ENCODE measurements around the gene BRD1. TPM values are rescaled to one million over a fixed set of nuclear protein-coding genes. Genes with fewer than 3 reads are reported as not detected.

BRD1 gene
- total and polyA plus RNA-seq, 2 experiments from 2014 or later: 25.0 to 25.9 TPM

DNA sequence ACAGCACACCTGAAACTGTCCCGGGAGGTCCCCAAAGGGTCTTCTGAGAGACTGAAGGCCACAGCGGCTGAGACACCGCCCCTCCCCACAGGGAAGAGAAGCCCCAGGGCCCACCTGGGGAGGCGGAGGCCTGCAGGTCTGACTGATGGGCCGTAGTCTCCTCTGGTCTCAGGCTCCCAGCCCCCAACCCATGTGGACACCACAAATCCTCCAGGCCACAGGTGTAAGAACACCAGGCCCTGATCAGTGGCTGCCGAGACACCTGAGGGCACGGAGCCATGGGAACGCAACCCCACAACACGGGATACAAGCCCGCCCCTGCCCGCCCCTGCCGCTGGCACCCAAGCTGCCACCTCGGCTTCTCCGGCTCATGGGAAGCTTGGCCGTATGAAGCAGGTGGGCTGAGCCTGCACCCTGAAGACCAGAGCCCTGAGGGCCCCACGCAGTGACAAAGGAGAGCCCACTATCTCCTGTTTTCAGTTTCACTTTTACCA, 46.3 kb downstream of the BRD1 start:
- DNase-seq (ENCODE audit: low spot score): no peak
- no peaks in the 10 kb centered on the region for H3K27me3 ChIP-seq
- TF ChIP-seq EZH2 (IDR thresholded peaks at IDR 0.05; ENCODE audit: borderline replicate concordance): no peak
- TF ChIP-seq, protein P1, sequence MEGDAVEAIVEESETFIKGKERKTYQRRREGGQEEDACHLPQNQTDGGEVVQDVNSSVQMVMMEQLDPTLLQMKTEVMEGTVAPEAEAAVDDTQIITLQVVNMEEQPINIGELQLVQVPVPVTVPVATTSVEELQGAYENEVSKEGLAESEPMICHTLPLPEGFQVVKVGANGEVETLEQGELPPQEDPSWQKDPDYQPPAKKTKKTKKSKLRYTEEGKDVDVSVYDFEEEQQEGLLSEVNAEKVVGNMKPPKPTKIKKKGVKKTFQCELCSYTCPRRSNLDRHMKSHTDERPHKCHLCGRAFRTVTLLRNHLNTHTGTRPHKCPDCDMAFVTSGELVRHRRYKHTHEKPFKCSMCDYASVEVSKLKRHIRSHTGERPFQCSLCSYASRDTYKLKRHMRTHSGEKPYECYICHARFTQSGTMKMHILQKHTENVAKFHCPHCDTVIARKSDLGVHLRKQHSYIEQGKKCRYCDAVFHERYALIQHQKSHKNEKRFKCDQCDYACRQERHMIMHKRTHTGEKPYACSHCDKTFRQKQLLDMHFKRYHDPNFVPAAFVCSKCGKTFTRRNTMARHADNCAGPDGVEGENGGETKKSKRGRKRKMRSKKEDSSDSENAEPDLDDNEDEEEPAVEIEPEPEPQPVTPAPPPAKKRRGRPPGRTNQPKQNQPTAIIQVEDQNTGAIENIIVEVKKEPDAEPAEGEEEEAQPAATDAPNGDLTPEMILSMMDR (IDR thresholded peaks at IDR 0.05; ENCODE audit: poor library complexity): no peak
- TF ChIP-seq EZH2phosphoT487 (IDR thresholded peaks at IDR 0.05; ENCODE audit: low read depth, severe bottlenecking, unreplicated experiment): no peak
- H3K4me2 ChIP-seq: no peak overlapping the region
- H2AFZ ChIP-seq: no peak overlapping the region
- H3K4me1 ChIP-seq (ENCODE audit: insufficient read depth): no peaks in the 10 kb centered on the region
- peaks cover 74% of the 10 kb centered on the region for H3K79me2 ChIP-seq
- WGBS (ENCODE audit: low lambda C conversion rate, missing lambda C conversion rate): 97% methylated on average over 12 of the region's 16 CpGs
- no peak overlapping the region for H3K4me3 ChIP-seq
- H4K20me1 ChIP-seq (ENCODE audit: insufficient read depth, poor library complexity, severe bottlenecking): peaks cover 87% of the 10 kb centered on the region
- no peak overlapping the region for H3K27ac ChIP-seq
- H3K9me2 ChIP-seq (replicated peaks; ENCODE audit: insufficient read depth): no peaks in the 10 kb centered on the region
- no peaks in the 10 kb centered on the region for H3K36me3 ChIP-seq (replicated peaks; ENCODE audit: insufficient read depth, low read depth)
- no peaks in the 10 kb centered on the region for H3K9me3 ChIP-seq (ENCODE audit: low read depth)

DNA sequence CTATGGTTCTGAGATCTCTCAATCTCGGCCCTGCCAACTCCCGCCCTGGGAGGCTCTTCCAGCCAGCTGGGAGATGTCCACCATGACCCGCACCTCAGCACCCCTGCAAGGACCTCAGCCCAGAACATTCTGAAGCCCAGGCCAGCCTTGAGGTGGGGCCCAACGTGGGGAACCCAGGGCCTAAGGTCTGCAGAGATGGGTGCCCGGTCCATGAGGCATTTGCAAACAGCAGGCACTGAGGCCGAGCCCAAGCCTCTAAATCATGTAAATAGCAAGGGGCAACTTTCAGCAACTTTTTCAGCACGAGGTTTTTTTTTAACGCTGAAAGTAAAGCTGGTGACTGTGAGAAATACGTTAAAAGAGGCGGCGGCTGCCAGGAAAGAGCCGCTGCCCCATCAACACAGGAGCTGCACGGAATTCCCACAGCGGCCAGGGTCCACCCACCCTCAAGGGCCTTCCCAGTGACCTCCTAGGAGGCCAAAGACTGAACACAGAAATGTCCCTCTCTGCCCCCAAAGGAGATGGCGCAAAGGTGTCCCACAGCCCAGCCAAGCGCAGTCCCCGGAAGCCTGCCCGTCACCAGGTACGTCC, 46.9 kb downstream of the BRD1 start:
- Histone ChIP-seq H3K27ac (no peak overlapping the region), H3K79me2 (peaks cover 69% of the 10 kb centered on the region)
- no peak for DNase-seq (ENCODE audit: low spot score)

DNA sequence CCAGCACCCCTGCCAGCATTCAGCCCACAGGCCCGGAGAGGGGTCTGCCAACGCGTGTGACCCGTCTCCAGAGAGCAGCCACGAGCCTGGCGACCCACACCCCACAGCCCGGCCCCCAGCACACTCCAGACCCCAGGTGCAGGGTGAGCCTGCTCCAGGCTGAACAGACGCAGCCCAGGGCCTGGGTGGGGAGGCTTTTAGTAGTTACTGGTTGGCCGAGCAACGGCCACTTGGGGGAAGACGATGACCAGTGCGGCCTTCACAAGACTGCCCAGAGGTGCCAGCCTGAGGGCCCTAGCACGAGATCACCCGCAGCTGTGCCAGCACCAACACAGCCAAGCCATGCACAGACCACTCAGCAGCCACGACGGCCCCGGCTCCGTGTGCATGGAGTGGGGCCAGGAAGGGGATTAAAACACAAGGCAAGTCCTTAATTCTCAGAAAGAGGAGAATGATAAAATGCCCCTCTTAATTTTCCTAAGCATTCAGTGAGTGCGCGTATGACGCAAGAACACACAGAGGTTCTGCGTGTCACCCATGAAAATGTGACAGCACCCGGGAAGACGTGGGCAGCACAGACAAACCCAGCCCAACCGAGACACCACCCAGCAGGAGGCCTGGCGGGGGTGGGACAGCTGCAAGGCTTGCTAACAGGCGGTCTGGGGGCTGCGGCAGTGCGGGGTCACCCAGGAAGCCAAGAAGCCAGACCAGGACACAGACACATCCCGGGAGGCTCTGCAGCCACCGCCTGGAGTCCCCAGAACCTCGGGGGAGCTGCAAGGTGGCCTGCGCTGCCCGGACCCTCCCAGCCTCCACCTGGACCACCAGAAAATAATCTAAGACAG, 47.6 kb downstream of the BRD1 start:
- no peak for DNase-seq (ENCODE audit: low spot score)
- no peak overlapping the region for H3K27ac ChIP-seq
- H4K20me1 ChIP-seq (ENCODE audit: insufficient read depth, poor library complexity, severe bottlenecking): peaks cover 79% of the 10 kb centered on the region
- no peak overlapping the region for H3K4me2 ChIP-seq
- H3K4me3 ChIP-seq: no peak overlapping the region
- no peaks in the 10 kb centered on the region for H3K36me3 ChIP-seq (replicated peaks; ENCODE audit: insufficient read depth, low read depth)
- peaks cover 62% of the 10 kb centered on the region for H3K79me2 ChIP-seq
- no peaks in the 10 kb centered on the region for H3K27me3 ChIP-seq
- no peak overlapping the region for H2AFZ ChIP-seq
- H3K4me1 ChIP-seq (ENCODE audit: insufficient read depth): no peaks in the 10 kb centered on the region
- H3K9me2 ChIP-seq (replicated peaks; ENCODE audit: insufficient read depth): no peaks in the 10 kb centered on the region
- no peaks in the 10 kb centered on the region for H3K9me3 ChIP-seq (ENCODE audit: low read depth)
- TF ChIP-seq EZH2 (IDR thresholded peaks at IDR 0.05; ENCODE audit: borderline replicate concordance) (no peak), EZH2phosphoT487 (IDR thresholded peaks at IDR 0.05; ENCODE audit: low read depth, severe bottlenecking, unreplicated experiment) (no peak)
- TF ChIP-seq, protein P1 (IDR thresholded peaks at IDR 0.05; ENCODE audit: poor library complexity): no peak
- WGBS (ENCODE audit: low lambda C conversion rate, missing lambda C conversion rate): 93% methylated on average over 34 of the region's 34 CpGs

More for the DNA sequence above, 46.9 kb downstream of the BRD1 start:
- Histone ChIP-seq H3K4me2 (no peak overlapping the region), H3K4me1 (ENCODE audit: insufficient read depth) (no peaks in the 10 kb centered on the region), H2AFZ (no peak overlapping the region), H3K9me3 (ENCODE audit: low read depth) (no peaks in the 10 kb centered on the region), H3K4me3 (no peak overlapping the region), H3K9me2 (replicated peaks; ENCODE audit: insufficient read depth) (no peaks in the 10 kb centered on the region), H3K36me3 (replicated peaks; ENCODE audit: insufficient read depth, low read depth) (no peaks in the 10 kb centered on the region), H4K20me1 (ENCODE audit: insufficient read depth, poor library complexity, severe bottlenecking) (peaks cover 86% of the 10 kb centered on the region), H3K27me3 (no peaks in the 10 kb centered on the region)
- WGBS (ENCODE audit: low lambda C conversion rate, missing lambda C conversion rate): 95% methylated on average over 19 of the region's 19 CpGs
- TF ChIP-seq EZH2phosphoT487 (IDR thresholded peaks at IDR 0.05; ENCODE audit: low read depth, severe bottlenecking, unreplicated experiment) (no peak), EZH2 (IDR thresholded peaks at IDR 0.05; ENCODE audit: borderline replicate concordance) (no peak)
- TF ChIP-seq, protein P1 (IDR thresholded peaks at IDR 0.05; ENCODE audit: poor library complexity): no peak
